NOMO-1 treated with dmso at 0.1 percent for 144 hours (cell line): Measurements from ENCODE around the gene PRSS48.
"Not testable (repeated sequence)": the region's sequence is repeated elsewhere in the genome, so short reads cannot be mapped to it uniquely, and the experiment has no call there.

Source experiments
- DNase-seq: peaks from one replicate; lab custom pipeline; 2025; ENCODE audit not compliant: unreplicated experiment; lab: John Stamatoyannopoulos, UW

Gene PRSS48

GRCh38 chr4:151316645-151317044 is 39.7 kb downstream of the PRSS48 start:
- no peak for DNase-seq

GRCh38 chr4:151318307-151319006 is 41.5 kb downstream of the PRSS48 start:
- no peak for DNase-seq

- no peak for DNase-seq
Observed at GRCh38 chr4:151319490-151319889, 42.5 kb downstream of the PRSS48 start.

GRCh38 chr4:151321586-151321985 is 44.6 kb downstream of the PRSS48 start:
- DNase-seq: no peak

- DNase-seq: not testable (repeated sequence)
Observed at GRCh38 chr4:151322161-151322560, 45.2 kb downstream of the PRSS48 start.

- DNase-seq: no peak
Observed at GRCh38 chr4:151322570-151322969, 45.6 kb downstream of the PRSS48 start.

GRCh38 chr4:151323667-151324066 is 46.7 kb downstream of the PRSS48 start:
- no peak for DNase-seq

- DNase-seq: no peak
Observed at GRCh38 chr4:151324124-151324751, 47.3 kb downstream of the PRSS48 start.

- no peak for DNase-seq
Observed at GRCh38 chr4:151324752-151325110, 47.8 kb downstream of the PRSS48 start.

GRCh38 chr4:151325111-151325948 is 48.4 kb downstream of the PRSS48 start, which contains the start of gene SH3D19:
SH3D19 (minus strand) TSS chr4:151325605; CDS start chr4:151325352, 253 bp downstream.
- no peak for DNase-seq

- no peak for DNase-seq
Observed at GRCh38 chr4:151325949-151326246, 48.9 kb downstream of the PRSS48 start.

GRCh38 chr4:151329217-151330007 is 52.5 kb downstream of the PRSS48 start:
- DNase-seq: no peak

- no peak for DNase-seq
Observed at GRCh38 chr4:151331276-151332042, 54.5 kb downstream of the PRSS48 start.

GRCh38 chr4:151339467-151339866 is 62.5 kb downstream of the PRSS48 start:
- DNase-seq: no peak

- DNase-seq: no peak
Observed at GRCh38 chr4:151340751-151341385, 63.9 kb downstream of the PRSS48 start.
